ELF-1 (cell line): Measurements from ENCODE around the gene EFCAB6.

ENCODE experiments used
- DNase-seq: peaks from one replicate; pipeline ENCODE4 v3.0.0-alpha.2; 2016; ENCODE audit warnings: low read depth, low spot score

Gene EFCAB6

GRCh38 chr22:43530349-43531201 is 281.5 kb downstream of the EFCAB6 start:
- peak; percentile 47 for DNase-seq

DNA sequence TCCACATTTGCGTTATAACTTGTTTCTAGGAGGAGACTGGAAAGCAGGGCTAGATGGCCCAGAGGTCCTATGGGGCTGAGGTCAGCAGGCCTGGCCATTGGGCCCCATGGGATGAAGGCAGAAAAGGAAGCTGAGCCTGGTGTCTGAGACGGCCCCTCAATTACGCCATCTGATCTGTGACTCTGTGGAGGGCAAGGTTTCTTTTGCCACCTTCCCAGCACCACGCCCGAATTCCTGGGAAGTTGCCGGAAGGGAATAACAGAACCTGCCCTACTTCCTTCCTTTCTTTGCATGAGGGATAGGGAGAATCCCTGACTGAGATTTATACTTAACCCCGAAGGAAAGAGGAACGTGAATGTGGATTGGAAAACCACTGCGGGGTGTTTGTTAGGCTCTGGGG is 282.2 kb downstream of the EFCAB6 start:
- DNase-seq = peak; percentile 35

GRCh38 chr22:43529461-43529860 is 282.6 kb downstream of the EFCAB6 start:
- no peak for DNase-seq

DNA sequence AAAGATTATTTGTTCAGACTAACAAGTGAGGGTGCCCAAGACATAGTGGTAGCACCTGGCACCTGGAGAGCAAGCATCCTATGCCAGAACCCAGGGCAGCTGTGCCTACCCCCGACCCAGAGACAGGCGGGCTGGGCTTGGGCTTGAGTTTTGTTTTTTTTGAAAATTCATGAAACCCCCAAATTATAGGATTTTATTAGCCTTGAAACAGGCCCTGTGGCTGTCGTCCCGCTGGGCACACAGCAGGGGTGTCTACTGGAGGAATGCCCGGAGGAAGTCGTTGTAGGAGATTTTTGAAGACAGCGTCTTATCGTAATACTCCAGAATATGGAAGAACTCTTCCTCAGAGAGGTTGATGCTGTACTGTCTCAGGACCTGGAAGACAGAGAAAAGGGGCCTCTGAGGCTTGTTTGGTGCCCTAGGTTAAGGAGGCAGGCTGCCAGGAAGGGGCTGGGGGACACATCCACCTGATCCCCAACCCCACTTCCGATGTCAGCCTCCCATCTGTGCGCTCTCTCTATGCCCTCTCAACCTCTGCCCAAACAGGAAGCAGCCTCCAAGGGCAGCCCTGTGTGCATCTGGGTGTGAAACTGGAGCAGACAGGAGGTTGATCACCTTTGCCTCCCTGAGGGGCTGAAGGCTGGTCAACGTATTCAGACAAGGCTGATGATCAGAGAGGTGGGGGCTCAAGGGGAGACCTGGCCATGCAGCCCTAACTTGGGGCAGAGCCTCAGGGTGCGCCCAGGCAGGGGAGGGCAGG is 283.3 kb downstream of the EFCAB6 start:
- DNase-seq = no peak

GRCh38 chr22:43526946-43527345 is 285.2 kb downstream of the EFCAB6 start:
- DNase-seq = no peak

DNA sequence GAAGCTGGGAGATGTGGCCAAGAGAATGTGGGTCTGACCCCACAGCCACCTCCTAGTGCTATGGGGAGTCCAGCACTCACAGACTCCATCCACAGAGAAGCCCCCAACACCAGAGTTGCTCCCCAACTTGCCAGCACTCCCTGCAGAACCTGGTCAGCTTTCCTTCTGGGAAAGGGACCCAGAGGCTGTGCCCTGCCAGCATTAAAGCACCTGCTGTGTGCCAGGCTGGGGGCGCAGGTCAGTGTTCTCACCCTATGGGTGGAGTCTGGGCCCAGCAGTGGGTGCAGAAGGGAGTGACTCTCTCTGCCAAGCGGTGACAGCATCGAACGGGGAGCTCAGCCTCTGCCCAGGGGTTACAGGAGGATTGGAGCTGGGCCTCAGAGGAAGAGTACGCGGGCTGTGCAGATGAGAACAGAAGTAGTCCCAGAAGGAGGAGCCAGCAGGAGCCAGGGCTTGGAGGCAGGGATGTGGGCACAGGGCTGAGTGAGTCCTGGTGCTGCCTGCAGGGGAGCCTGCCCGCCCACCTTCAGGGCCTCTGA is 285.9 kb downstream of the EFCAB6 start:
- DNase-seq = no peak

GRCh38 chr22:43521716-43522115 is 290.4 kb downstream of the EFCAB6 start:
- no peak for DNase-seq

- DNase-seq = no peak
Observed at GRCh38 chr22:43520632-43521039, 291.5 kb downstream of the EFCAB6 start.

DNA sequence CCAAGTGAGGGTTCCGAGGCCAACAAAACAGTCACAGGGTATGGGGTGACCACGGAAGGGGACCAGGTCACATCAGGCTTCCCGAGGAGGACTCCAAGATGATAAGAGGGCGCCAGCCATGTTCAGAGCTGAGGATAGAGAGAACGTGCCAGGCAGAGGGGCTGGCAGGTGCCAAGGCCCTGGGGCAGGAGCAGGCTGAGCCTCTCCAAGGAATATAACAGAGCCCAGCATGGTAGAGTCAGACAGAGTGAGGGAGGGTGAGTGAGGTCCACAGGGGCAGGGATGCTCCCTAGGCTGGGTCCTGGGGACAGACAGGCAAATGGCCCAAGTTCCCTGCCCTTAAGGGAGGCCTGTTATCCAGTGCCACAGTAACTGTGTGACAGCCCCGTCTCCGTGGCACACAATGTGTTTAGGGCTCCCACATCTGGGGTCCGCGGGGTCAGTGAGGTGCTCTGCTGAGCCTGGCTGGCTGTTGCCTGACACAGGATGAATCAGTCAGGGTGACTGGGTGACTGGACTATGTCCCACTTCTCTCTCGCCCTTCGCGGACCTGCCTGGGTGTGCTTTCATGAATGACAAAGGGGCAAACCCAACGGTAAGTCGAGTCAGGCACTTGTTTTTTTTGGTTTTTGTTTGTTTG is 295.0 kb downstream of the EFCAB6 start:
- no peak for DNase-seq

DNA sequence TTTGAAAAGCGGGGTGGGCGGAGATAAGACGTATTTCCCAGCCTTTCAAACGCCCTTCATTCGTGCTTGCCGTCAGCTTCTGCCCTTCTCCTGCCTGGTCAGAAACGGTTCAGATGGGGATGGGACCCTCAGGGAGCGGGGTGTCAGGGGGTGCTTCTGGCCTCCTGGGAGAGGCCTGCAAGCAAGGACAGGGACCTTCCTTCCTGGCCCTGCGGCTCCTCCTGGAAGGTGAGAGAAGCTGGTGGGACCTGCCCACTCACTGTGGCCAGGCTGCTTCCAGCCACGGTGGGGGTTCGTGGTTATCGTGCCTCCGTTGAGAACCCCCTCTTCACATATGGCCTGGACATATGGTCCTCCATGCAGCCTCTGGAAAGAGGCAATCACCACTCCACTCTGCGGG is 295.7 kb downstream of the EFCAB6 start:
- DNase-seq = no peak

GRCh38 chr22:43515902-43516301 is 296.2 kb downstream of the EFCAB6 start:
- DNase-seq = peak; percentile 34

DNA sequence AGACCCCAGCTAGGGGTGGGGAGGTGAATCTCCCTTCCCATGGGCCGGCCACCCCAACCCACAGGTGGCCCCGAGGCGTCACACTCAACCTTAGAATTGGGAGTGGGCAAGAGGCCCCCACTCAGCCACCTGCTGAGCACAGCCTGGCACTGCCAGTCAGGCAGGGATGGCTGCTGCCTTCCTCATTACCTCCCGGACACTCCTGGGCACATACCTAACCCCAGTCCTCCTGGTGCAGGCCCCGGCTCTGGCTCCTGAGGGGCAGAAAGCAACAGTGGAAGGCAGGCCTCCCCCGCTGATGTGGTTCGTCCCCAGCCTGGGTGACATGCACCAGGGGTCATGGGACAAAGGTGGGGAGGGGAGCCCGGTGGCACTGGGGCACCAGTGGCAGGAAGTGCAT is 296.7 kb downstream of the EFCAB6 start:
- DNase-seq = no peak

GRCh38 chr22:43514476-43515157 is 297.5 kb downstream of the EFCAB6 start:
- no peak for DNase-seq

GRCh38 chr22:43512279-43512678 is 299.8 kb downstream of the EFCAB6 start:
- DNase-seq = no peak

GRCh38 chr22:43511276-43511910 is 300.7 kb downstream of the EFCAB6 start:
- no peak for DNase-seq

DNA sequence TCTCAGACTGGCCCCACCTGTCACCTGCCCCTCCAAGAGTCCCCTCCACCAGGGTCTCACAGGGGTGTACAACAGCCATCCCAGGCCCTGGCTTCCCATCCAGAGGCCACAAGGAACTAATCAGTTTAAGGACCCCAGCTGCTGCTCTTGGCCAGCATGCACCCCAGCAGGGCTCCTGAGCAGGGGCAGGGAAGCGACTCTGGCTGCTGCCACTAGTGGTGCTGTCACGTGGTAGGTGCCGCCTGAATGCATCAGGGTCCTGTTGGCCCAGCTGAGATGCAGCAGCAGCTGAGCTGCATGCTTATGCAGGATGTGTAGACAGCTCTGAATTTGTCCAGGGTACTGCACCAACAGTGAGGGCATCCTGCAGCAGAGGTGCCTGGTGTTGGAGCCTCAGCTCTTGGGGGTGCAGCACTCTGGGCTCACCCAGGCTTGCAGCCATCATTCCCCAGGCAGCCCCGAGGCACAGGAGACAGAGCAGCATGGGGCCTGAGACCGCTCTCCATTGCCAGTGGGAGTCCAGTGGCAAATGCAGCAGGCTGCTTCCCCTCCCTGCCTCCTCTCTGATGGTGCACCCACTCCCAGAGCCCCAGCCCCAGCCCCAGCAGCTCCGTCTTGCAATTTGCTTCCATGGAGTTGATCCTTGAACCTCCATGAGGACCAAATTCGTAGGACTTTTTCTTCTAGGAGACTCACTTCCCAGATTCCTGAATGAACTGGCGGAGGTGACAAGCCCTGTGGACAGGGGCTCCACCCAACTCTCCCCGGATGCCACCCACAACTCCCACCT is 301.6 kb downstream of the EFCAB6 start:
- no peak for DNase-seq

DNA sequence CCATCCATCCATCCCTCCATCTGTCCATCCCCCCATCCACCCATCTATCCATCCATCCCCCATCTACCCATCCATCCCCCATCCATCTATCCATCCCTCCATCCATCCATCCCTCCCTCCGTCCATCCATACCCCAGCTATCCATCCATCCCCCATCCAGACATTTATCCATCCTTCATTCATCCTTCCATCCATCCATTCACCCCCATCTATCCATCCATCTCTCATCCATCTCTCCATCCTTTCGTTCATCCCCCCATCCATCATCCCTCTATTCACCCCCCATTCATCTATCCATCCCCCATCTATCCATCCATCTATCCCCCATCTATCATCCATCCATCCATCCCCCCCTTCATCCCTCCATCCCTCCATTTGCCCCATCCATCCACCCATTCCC is 302.8 kb downstream of the EFCAB6 start:
- no peak for DNase-seq

GRCh38 chr22:43508489-43508888 is 303.6 kb downstream of the EFCAB6 start:
- DNase-seq = no peak

DNA sequence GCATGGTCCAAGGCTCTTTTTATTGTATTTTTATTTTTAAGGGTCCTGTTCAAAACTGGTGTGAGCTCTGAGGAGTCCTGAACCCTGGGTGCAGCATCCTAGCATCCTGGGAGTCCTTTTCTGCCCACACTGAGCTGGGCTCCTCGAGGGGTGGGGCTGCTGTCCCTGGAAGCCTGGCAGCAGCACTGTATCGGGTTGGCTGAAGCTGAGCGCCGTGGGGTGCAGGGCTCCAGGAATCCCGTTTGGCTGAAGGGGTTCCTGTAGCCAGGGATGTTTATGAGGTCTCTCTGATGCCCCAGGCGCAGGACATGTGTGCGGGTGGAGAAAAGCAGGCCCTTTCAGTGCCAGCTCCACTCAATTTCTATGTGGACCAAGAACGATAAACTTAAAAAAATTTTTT is 304.9 kb downstream of the EFCAB6 start:
- DNase-seq = no peak

DNA sequence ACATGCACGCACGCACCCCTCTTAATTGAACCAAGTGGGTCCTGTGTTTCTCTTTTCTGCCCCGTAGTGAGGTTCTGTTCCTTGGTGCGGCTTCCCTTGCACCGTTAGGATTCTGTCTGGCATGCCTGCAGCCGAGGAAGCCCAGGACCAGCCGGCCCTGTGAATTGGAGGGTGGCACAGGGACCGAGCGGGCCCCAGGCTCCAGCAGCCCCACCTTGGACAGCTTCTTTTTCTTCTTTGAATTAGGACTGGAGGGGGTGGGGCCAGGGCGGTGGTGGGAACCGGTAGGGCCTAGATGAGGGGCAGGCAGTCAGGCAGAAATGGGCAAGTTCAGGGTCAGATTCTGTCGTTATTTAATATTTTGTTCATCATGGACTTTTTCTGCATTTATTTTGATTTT is 305.6 kb downstream of the EFCAB6 start:
- DNase-seq = no peak
